ENCODE measurements around the gene RASAL3.

GRCh38 chr19:15402411-15403150, 61.8 kb downstream of the RASAL3 start:
- TF ChIP-seq EZH2 (IDR thresholded peaks at IDR 0.05) (no peak), POLR2AphosphoS5 (IDR thresholded peaks at IDR 0.05; ENCODE audit: borderline replicate concordance, low read depth, low read length) (no peak)
